CD14-positive monocyte (primary cell): ENCODE results near the gene FOSB. TPM values are rescaled to one million over a fixed set of nuclear protein-coding genes. Genes with fewer than 3 reads are reported as not detected.

Source experiments
- DNase-seq, 3 donors: peaks; one replicate each; pipeline ENCODE4 v3.0.0-alpha.2; 2011 to 2022
- H2AFZ ChIP-seq: 2 replicates; pipeline ENCODE4 v1.6.0; 2012; ENCODE audit warnings: mild to moderate bottlenecking, low read depth, low read length, inconsistent platforms; ENCODE audit not compliant: insufficient read depth, poor library complexity, severe bottlenecking
- H3K27ac ChIP-seq, 2 donors: 1 replicate in 1 of 2; 2 replicates in 1 of 2; pipeline ENCODE4 v1.5.1; 2012 to 2013; ENCODE audit warnings: low read length in 2 of 2, control low read depth in 1 of 2, inconsistent platforms in 1 of 2, low read depth in 1 of 2, mild to moderate bottlenecking in 1 of 2
- H3K27me3 ChIP-seq, 2 donors: one replicate each; pipeline versions ENCODE4 v1.6.0 to v1.6.1; 2011 to 2013; ENCODE audit warnings: low read length in 2 of 2; ENCODE audit not compliant: control insufficient read depth in 2 of 2, insufficient read depth in 2 of 2
- H3K36me3 ChIP-seq, 2 donors: replicated peaks in 1 of 2; 1 replicate in 1 of 2; 2 replicates in 1 of 2; pipeline versions ENCODE4 v1.5.1 to v1.6.1; 2012 to 2013; ENCODE audit warnings: low read length in 2 of 2, control low read depth in 1 of 2, inconsistent platforms in 1 of 2, mild to moderate bottlenecking in 1 of 2; ENCODE audit not compliant: insufficient read depth in 2 of 2, control insufficient read depth in 1 of 2
- H3K4me1 ChIP-seq, 2 donors: 1 replicate in 1 of 2; 2 replicates in 1 of 2; pipeline versions ENCODE4 v1.5.1 to v1.6.1; 2012 to 2013; ENCODE audit warnings: low read length in 2 of 2, control low read depth in 1 of 2, inconsistent platforms in 1 of 2, mild to moderate bottlenecking in 1 of 2, moderate library complexity in 1 of 2; ENCODE audit not compliant: insufficient read depth in 2 of 2, control insufficient read depth in 1 of 2
- H3K4me2 ChIP-seq: replicated peaks from 2 replicates; pipeline ENCODE3; 2012; ENCODE audit warnings: low read length, moderate library complexity, mild to moderate bottlenecking; ENCODE audit not compliant: poor library complexity, severe bottlenecking; ENCODE audit errors: extremely low read depth
- H3K4me3 ChIP-seq, 3 experiments: fragments of 200-600 bp in 1 of 3; sonication (generic) in 1 of 3; replicated peaks in 1 of 3; 1 replicate in 2 of 3; 2 replicates in 1 of 3; pipeline ENCODE4 v1.5.1; 2011 to 2013; ENCODE audit warnings: low read length in 3 of 3, mild to moderate bottlenecking in 3 of 3, control low read depth in 2 of 3, low read depth in 2 of 3, inconsistent platforms in 1 of 3, moderate library complexity in 1 of 3
- H3K79me2 ChIP-seq: 2 replicates; pipeline ENCODE4 v1.6.0; 2012; ENCODE audit warnings: mild to moderate bottlenecking, control low read depth, inconsistent platforms, low read length, moderate library complexity; ENCODE audit not compliant: insufficient read depth
- H3K9ac ChIP-seq: 2 replicates; pipeline ENCODE4 v1.6.0; 2017; ENCODE audit warnings: low read length, mild to moderate bottlenecking; ENCODE audit not compliant: insufficient read depth, poor library complexity, severe bottlenecking
- H3K9me3 ChIP-seq, 2 donors: replicated peaks in 1 of 2; 1 replicate in 1 of 2; 2 replicates in 1 of 2; pipeline versions ENCODE4 v1.5.1 to v1.6.1; 2012 to 2013; ENCODE audit warnings: low read length in 2 of 2, control low read depth in 1 of 2; ENCODE audit not compliant: control insufficient read depth in 1 of 2, insufficient read depth in 1 of 2
- H4K20me1 ChIP-seq: 2 replicates; pipeline ENCODE4 v1.6.0; 2012; ENCODE audit warnings: mild to moderate bottlenecking, low read length, control low read depth, moderate library complexity; ENCODE audit not compliant: insufficient read depth
- H3K27ac Mint-ChIP-seq, 7 donors: one replicate each; pipeline ENCODE4 v1.8.0; 2020; ENCODE audit warnings: mild to moderate bottlenecking in 7 of 7, mixed read lengths in 7 of 7, moderate library complexity in 6 of 7, inconsistent platforms in 2 of 7
- H3K27me3 Mint-ChIP-seq, 3 donors: one replicate each; pipeline ENCODE4 v1.8.0; 2021 to 2022; ENCODE audit warnings: low read depth in 3 of 3, mild to moderate bottlenecking in 3 of 3, mixed read lengths in 3 of 3, moderate library complexity in 3 of 3, inconsistent platforms in 1 of 3
- H3K36me3 Mint-ChIP-seq, 2 donors: one replicate each; pipeline ENCODE4 v1.8.0; 2020; ENCODE audit warnings: mixed read lengths in 2 of 2, inconsistent platforms in 1 of 2, mild to moderate bottlenecking in 1 of 2
- H3K4me1 Mint-ChIP-seq: one replicate; pipeline ENCODE4 v1.8.0; 2020; ENCODE audit warnings: mild to moderate bottlenecking, mixed read lengths
- H3K4me3 Mint-ChIP-seq, 2 donors: one replicate each; pipeline ENCODE4 v1.8.0; 2020; ENCODE audit warnings: mild to moderate bottlenecking in 2 of 2, mixed read lengths in 2 of 2, moderate library complexity in 1 of 2
- H3K9me3 Mint-ChIP-seq, 7 donors: one replicate each; pipeline ENCODE4 v1.8.0; 2020 to 2022; ENCODE audit warnings: mixed read lengths in 7 of 7, mild to moderate bottlenecking in 6 of 7, moderate library complexity in 6 of 7, inconsistent platforms in 2 of 7
- WGBS: methylation state at CpG from one replicate; pipeline ENCODE4 v1.1.5; 2013; ENCODE audit warnings: missing lambda C conversion rate; ENCODE audit not compliant: insufficient coverage; 5-methylcytosine and 5-hydroxymethylcytosine counted together
- intact Hi-C, 2 donors: fragments of 100-400 bp; cut with micrococcal nuclease; formaldehyde crosslinking; loops; one replicate each; pipeline versions ENCODE4 v1.15.0 to v1.15.1; 2023
- polyA plus RNA-seq, 3 donors: library from polyadenylated mRNA; depleted of rRNA in 1 of 3; unstranded in 2 of 3; stranded (reverse) in 1 of 3; fragments of 300-500 nt in 2 of 3; fragments of >200 nt in 1 of 3; fragmentation: Illumina TruSeq in 2 of 3; gene quantifications; 1 replicate in 2 of 3; 2 replicates in 1 of 3; pipeline ENCODE4 v1.2.3, GENCODE V29; 2012 to 2021
- TF ChIP-seq, protein P1 (sequence below): fragments of 200-600 bp; IDR thresholded peaks from one replicate; pipeline ENCODE4 v1.8.0; 2022; ENCODE audit warnings: antibody characterized with exemption, mild to moderate bottlenecking

Gene FOSB
- polyA plus RNA-seq, 3 donors = 27.3 to 840 (median 28.2) TPM

DNA sequence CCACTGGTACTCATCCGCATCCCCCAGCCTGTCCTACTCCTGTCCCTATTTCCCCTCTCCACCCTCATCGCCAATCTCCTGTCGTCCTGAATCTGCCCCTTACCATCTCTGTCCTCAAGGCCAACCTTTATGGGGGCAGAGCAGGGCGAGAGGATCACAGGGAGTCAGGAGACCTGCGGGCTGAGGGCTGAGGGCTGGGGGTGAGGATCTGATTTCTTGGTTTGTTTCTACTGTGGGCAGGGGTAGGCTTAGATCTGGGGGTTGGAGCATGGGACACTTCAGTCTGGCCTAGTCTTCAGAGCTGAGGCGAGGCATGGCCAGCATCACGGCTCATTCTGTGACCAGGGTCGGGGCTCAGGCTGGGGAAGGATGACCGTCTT lies 27.5 kb upstream of the FOSB start:
- H3K27me3 ChIP-seq = peaks cover 0 to 3% of the 10 kb centered on the region in 2 donors
- H3K4me1 ChIP-seq = peaks cover 44 to 57% of the 10 kb centered on the region in 2 donors
- TF ChIP-seq, protein P1, sequence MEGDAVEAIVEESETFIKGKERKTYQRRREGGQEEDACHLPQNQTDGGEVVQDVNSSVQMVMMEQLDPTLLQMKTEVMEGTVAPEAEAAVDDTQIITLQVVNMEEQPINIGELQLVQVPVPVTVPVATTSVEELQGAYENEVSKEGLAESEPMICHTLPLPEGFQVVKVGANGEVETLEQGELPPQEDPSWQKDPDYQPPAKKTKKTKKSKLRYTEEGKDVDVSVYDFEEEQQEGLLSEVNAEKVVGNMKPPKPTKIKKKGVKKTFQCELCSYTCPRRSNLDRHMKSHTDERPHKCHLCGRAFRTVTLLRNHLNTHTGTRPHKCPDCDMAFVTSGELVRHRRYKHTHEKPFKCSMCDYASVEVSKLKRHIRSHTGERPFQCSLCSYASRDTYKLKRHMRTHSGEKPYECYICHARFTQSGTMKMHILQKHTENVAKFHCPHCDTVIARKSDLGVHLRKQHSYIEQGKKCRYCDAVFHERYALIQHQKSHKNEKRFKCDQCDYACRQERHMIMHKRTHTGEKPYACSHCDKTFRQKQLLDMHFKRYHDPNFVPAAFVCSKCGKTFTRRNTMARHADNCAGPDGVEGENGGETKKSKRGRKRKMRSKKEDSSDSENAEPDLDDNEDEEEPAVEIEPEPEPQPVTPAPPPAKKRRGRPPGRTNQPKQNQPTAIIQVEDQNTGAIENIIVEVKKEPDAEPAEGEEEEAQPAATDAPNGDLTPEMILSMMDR = no peak
- H2AFZ ChIP-seq = peak overlapping the region; percentile 77
- peaks cover 0 to 7% (median 2%) of the 10 kb centered on the region in 7 donors for H3K9me3 Mint-ChIP-seq
- H3K27ac Mint-ChIP-seq = peak overlapping the region; percentile 23 to 93 (median 79)
- H3K27me3 Mint-ChIP-seq = peaks cover 0 to 4% (median 3%) of the 10 kb centered on the region in 3 donors
- H3K9me3 ChIP-seq = no peaks in the 10 kb centered on the region
- peak overlapping the region in 1 of 2 donors; percentile 73 for H3K27ac ChIP-seq
- WGBS = 76% methylated on average over 7 of the region's 9 CpGs
- intact Hi-C loops = no loop called here
- no peaks in the 10 kb centered on the region for H3K79me2 ChIP-seq
- no peaks in the 10 kb centered on the region for H3K36me3 ChIP-seq
- H3K4me1 Mint-ChIP-seq = peaks cover 45% of the 10 kb centered on the region
- peaks cover 5 to 6% of the 10 kb centered on the region in 2 donors for H3K36me3 Mint-ChIP-seq
- peak overlapping the region in 2 of 3 experiments; percentile 49 to 73 for H3K4me3 ChIP-seq
- H4K20me1 ChIP-seq = no peaks in the 10 kb centered on the region
- no peak for DNase-seq
- H3K4me3 Mint-ChIP-seq = peak overlapping the region; percentile 69 to 73
- peak overlapping the region; percentile 78 for H3K4me2 ChIP-seq
- H3K9ac ChIP-seq = peak overlapping the region; percentile 76

- peaks cover 50% of the 10 kb centered on the region for H3K4me1 Mint-ChIP-seq
- peaks cover 0 to 7% (median 2%) of the 10 kb centered on the region in 7 donors for H3K9me3 Mint-ChIP-seq
- no peak for DNase-seq
- H3K79me2 ChIP-seq = no peaks in the 10 kb centered on the region
- H4K20me1 ChIP-seq = no peaks in the 10 kb centered on the region
- H3K4me1 ChIP-seq = peaks cover 44 to 59% of the 10 kb centered on the region in 2 donors
- no peak overlapping the region for H2AFZ ChIP-seq
- WGBS = 96% methylated on average over 8 of the region's 9 CpGs
- no peak overlapping the region for H3K9ac ChIP-seq
- peaks cover 0 to 3% of the 10 kb centered on the region in 2 donors for H3K27me3 ChIP-seq
- no peak overlapping the region for H3K27ac ChIP-seq
- H3K36me3 Mint-ChIP-seq = peaks cover 5 to 7% of the 10 kb centered on the region in 2 donors
- H3K9me3 ChIP-seq = no peaks in the 10 kb centered on the region
- H3K27ac Mint-ChIP-seq = peak overlapping the region in 6 of 7 donors; percentile 0 to 93 (median 80)
- intact Hi-C loops = no loop called here
- no peaks in the 10 kb centered on the region for H3K36me3 ChIP-seq
- no peak overlapping the region for H3K4me3 ChIP-seq
- H3K4me3 Mint-ChIP-seq = peak overlapping the region; percentile 24 to 73
- H3K27me3 Mint-ChIP-seq = peaks cover 0 to 7% (median 4%) of the 10 kb centered on the region in 3 donors
- TF ChIP-seq, protein P1 = no peak
- H3K4me2 ChIP-seq = no peak overlapping the region
Measured at GRCh38 chr19:45440873-45441654, 26.7 kb upstream of the FOSB start.
